Esophagus squamous epithelium (tissue), 5 donors: ENCODE measurements around the gene CELF2. TPM values are rescaled to one million over a fixed set of nuclear protein-coding genes. Genes with fewer than 3 reads are reported as not detected.

Source experiments
- DNase-seq: peaks from one replicate; lab custom pipeline; 2025; lab: John Stamatoyannopoulos, UW
- H3K27ac ChIP-seq, 4 donors: fragments of 200-600 bp; sonication (generic); one replicate each; pipeline ENCODE4 v1.5.1; 2016 to 2019; ENCODE audit warnings: mild to moderate bottlenecking in 1 of 4
- H3K27me3 ChIP-seq, 4 donors: fragments of 200-600 bp; sonication (generic); 1 replicate in 3 of 4; 2 replicates in 1 of 4; pipeline versions ENCODE4 v1.5.1 to v1.6.0; 2017 to 2021; ENCODE audit warnings: antibody characterized with exemption in 1 of 4
- H3K36me3 ChIP-seq, 3 donors: fragments of 200-600 bp; sonication (generic); one replicate each; pipeline ENCODE4 v1.5.1; 2016 to 2019
- H3K4me1 ChIP-seq, 3 donors: fragments of 200-600 bp; sonication (generic); one replicate each; pipeline ENCODE4 v1.5.1; 2017 to 2019
- H3K4me3 ChIP-seq, 4 donors: fragments of 200-600 bp; sonication (generic); 1 replicate in 3 of 4; 2 replicates in 1 of 4; pipeline ENCODE4 v1.5.1; 2016 to 2019; ENCODE audit warnings: mild to moderate bottlenecking in 2 of 4, moderate library complexity in 1 of 4
- H3K9me3 ChIP-seq, 3 donors: fragments of 200-600 bp; sonication (generic); one replicate each; pipeline ENCODE4 v1.5.1; 2016 to 2019
- CTCF ChIP-seq, 6 experiments: fragments of 450-650 bp in 4 of 6; fragments of 200-600 bp in 2 of 6; sonication (generic) in 2 of 6; IDR thresholded peaks; one replicate each; pipeline ENCODE4 v1.5.1; 2016 to 2019; ENCODE audit warnings: antibody characterized with exemption in 6 of 6, mild to moderate bottlenecking in 4 of 6, moderate library complexity in 4 of 6
- POLR2A ChIP-seq, 4 donors: fragments of 450-650 bp; IDR thresholded peaks; one replicate each; pipeline ENCODE4 v1.6.1; 2017; ENCODE audit warnings: antibody characterized with exemption in 4 of 4, mild to moderate bottlenecking in 4 of 4, moderate library complexity in 3 of 4
- WGBS, 2 donors: methylation state at CpG; one replicate each; pipeline ENCODE4 v1.1.5; 2018; 5-methylcytosine and 5-hydroxymethylcytosine counted together
- intact Hi-C: fragments of 100-400 bp; cut with DNase I; formaldehyde crosslinking; loops from one replicate; pipeline ENCODE4 v1.15.0; 2022
- total RNA-seq, 4 donors: library from RNA; depleted of rRNA; stranded (reverse); fragments of >200 nt; gene quantifications; one replicate each; pipeline ENCODE4 v1.1.0, GENCODE V29; 2016
- donor health status: DM: yes; HTN: yes; CAD: no.

CELF2 gene
- total RNA-seq, 4 donors from 2014 or later, result 4.2 to 62.4 (median 13.5) TPM

- no peaks in the 10 kb centered on the region for H3K9me3 ChIP-seq
- H3K4me3 ChIP-seq, result no peak overlapping the region
- 65 to 68% methylated on average over 3 of the region's 3 CpGs for WGBS, 2 donors
- TF ChIP-seq CTCF (IDR thresholded peaks at IDR 0.05), result no peak
- peaks cover 0 to 18% (median 0%) of the 10 kb centered on the region in 4 donors for H3K27me3 ChIP-seq
- DNase-seq, result no peak
- no peak overlapping the region for H3K27ac ChIP-seq
- H3K4me1 ChIP-seq, result peaks cover 0 to 7% (median 0%) of the 10 kb centered on the region in 3 donors
- intact Hi-C loops, result no loop called here
- no peaks in the 10 kb centered on the region for H3K36me3 ChIP-seq
Measured at GRCh38 chr10:11002916-11003315, 14.8 kb upstream of the CELF2 start.

GRCh38 chr10:11003679-11004078, 14.0 kb upstream of the CELF2 start:
- no peak for DNase-seq
- Histone ChIP-seq H3K9me3 (no peaks in the 10 kb centered on the region), H3K4me3 (no peak overlapping the region), H3K27ac (no peak overlapping the region), H3K4me1 (peaks cover 0 to 7% (median 0%) of the 10 kb centered on the region in 3 donors), H3K27me3 (peaks cover 0 to 21% (median 0%) of the 10 kb centered on the region in 4 donors), H3K36me3 (no peaks in the 10 kb centered on the region)
- intact Hi-C loops, result no loop called here
- TF ChIP-seq POLR2A (IDR thresholded peaks at IDR 0.05) (no peak), CTCF (IDR thresholded peaks at IDR 0.05) (no peak)
- WGBS, 2 donors, result 84 to 88% methylated on average over 4 of the region's 4 CpGs

- no peak for DNase-seq
- intact Hi-C loops, result no loop called here
- Histone ChIP-seq H3K4me3 (no peak overlapping the region), H3K27me3 (peaks cover 0 to 21% (median 0%) of the 10 kb centered on the region in 4 donors), H3K27ac (no peak overlapping the region), H3K4me1 (peaks cover 0 to 7% (median 0%) of the 10 kb centered on the region in 3 donors), H3K36me3 (no peaks in the 10 kb centered on the region), H3K9me3 (no peaks in the 10 kb centered on the region)
- 64 to 78% methylated on average over 15 of the region's 15 CpGs for WGBS, 2 donors
- TF ChIP-seq CTCF (IDR thresholded peaks at IDR 0.05), result no peak
- TF ChIP-seq POLR2A (IDR thresholded peaks at IDR 0.05), result no peak
Measured at GRCh38 chr10:11004144-11005077, 13.3 kb upstream of the CELF2 start.

- Histone ChIP-seq H3K4me3 (no peak overlapping the region), H3K36me3 (no peaks in the 10 kb centered on the region), H3K27ac (no peak overlapping the region), H3K27me3 (peaks cover 0 to 21% (median 0%) of the 10 kb centered on the region in 4 donors), H3K9me3 (no peaks in the 10 kb centered on the region), H3K4me1 (peaks cover 0 to 7% (median 0%) of the 10 kb centered on the region in 3 donors)
- 61 to 71% methylated on average over 9 of the region's 9 CpGs for WGBS, 2 donors
- TF ChIP-seq CTCF (IDR thresholded peaks at IDR 0.05) (no peak), POLR2A (IDR thresholded peaks at IDR 0.05) (no peak)
- intact Hi-C loops, result no loop called here
- no peak for DNase-seq
Measured at GRCh38 chr10:11005725-11006427, 11.8 kb upstream of the CELF2 start.

GRCh38 chr10:11006428-11006825, 11.2 kb upstream of the CELF2 start:
- Histone ChIP-seq H3K4me1 (peaks cover 0 to 7% (median 0%) of the 10 kb centered on the region in 3 donors), H3K9me3 (no peaks in the 10 kb centered on the region), H3K36me3 (no peaks in the 10 kb centered on the region), H3K4me3 (no peak overlapping the region), H3K27me3 (peaks cover 0 to 21% (median 0%) of the 10 kb centered on the region in 4 donors), H3K27ac (no peak overlapping the region)
- WGBS, 2 donors, result 64 to 77% methylated on average over 3 of the region's 3 CpGs
- no peak for TF ChIP-seq CTCF (IDR thresholded peaks at IDR 0.05)
- TF ChIP-seq POLR2A (IDR thresholded peaks at IDR 0.05), result no peak
- intact Hi-C loops, result no loop called here
- no peak for DNase-seq
